Transverse colon (tissue), 4 donors: ENCODE data around the gene VWCE.

Experiments
- CTCF ChIP-seq, 5 experiments: fragments of 200-600 bp in 3 of 5; fragments of 450-650 bp in 2 of 5; sonication (generic) in 3 of 5; IDR thresholded peaks; 1 replicate in 2 of 5; 2 replicates in 3 of 5; pipeline ENCODE4 v1.5.1; 2016 to 2017; ENCODE audit warnings: antibody characterized with exemption in 5 of 5, inconsistent platforms in 3 of 5, mild to moderate bottlenecking in 2 of 5, moderate library complexity in 1 of 5
- EP300 ChIP-seq: sonication (generic); formaldehyde crosslinking; IDR thresholded peaks from one replicate; pipeline ENCODE4 v1.6.1; 2017; ENCODE audit warnings: antibody characterized with exemption, low read depth
- POLR2A ChIP-seq: fragments of 450-650 bp; IDR thresholded peaks from one replicate; pipeline ENCODE4 v1.6.1; 2016; ENCODE audit warnings: antibody characterized with exemption, mild to moderate bottlenecking, moderate library complexity
- POLR2AphosphoS5 ChIP-seq, 3 donors: sonication (generic); formaldehyde crosslinking; IDR thresholded peaks; one replicate each; pipeline ENCODE4 v1.6.1; 2016; ENCODE audit warnings: antibody characterized with exemption in 3 of 3

GRCh38 chr11:61327669-61328071 is 32.6 kb upstream of the VWCE start:
- TF ChIP-seq CTCF (IDR thresholded peaks at IDR 0.05), result no peak
- no peak for TF ChIP-seq POLR2A
- no peak for TF ChIP-seq POLR2AphosphoS5 (IDR thresholded peaks at IDR 0.05)
- no peak for TF ChIP-seq EP300
